GM12872 (cell line): Measurements from ENCODE around the gene WNT3.

Experiments
- TF ChIP-seq, protein P1 (sequence below): IDR thresholded peaks from 3 replicates; pipeline ENCODE4 v1.5.1; 2011; ENCODE audit warnings: low read depth, mild to moderate bottlenecking, low read length, moderate library complexity; ENCODE audit not compliant: insufficient read depth

Gene WNT3

DNA sequence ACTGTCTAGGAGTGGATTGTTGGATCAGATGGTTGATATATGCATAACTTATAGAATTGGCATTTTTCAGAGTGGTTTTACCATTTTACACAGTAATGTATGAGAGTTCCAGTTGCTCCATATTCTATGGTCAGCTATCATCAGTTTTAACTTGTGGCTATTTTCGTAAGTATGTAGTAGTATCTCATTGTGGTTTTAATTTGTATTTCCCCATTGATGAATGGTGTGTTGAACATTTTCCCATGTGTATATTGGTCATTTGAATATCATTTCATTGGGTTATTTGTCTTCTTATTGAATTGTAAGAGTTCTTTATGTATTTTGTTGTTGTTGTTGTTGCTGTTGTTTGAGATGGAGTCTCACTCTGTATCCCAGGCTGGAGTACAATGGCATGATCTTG is 39.1 kb upstream of the WNT3 start:
- TF ChIP-seq, protein P1, sequence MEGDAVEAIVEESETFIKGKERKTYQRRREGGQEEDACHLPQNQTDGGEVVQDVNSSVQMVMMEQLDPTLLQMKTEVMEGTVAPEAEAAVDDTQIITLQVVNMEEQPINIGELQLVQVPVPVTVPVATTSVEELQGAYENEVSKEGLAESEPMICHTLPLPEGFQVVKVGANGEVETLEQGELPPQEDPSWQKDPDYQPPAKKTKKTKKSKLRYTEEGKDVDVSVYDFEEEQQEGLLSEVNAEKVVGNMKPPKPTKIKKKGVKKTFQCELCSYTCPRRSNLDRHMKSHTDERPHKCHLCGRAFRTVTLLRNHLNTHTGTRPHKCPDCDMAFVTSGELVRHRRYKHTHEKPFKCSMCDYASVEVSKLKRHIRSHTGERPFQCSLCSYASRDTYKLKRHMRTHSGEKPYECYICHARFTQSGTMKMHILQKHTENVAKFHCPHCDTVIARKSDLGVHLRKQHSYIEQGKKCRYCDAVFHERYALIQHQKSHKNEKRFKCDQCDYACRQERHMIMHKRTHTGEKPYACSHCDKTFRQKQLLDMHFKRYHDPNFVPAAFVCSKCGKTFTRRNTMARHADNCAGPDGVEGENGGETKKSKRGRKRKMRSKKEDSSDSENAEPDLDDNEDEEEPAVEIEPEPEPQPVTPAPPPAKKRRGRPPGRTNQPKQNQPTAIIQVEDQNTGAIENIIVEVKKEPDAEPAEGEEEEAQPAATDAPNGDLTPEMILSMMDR: no peak

DNA sequence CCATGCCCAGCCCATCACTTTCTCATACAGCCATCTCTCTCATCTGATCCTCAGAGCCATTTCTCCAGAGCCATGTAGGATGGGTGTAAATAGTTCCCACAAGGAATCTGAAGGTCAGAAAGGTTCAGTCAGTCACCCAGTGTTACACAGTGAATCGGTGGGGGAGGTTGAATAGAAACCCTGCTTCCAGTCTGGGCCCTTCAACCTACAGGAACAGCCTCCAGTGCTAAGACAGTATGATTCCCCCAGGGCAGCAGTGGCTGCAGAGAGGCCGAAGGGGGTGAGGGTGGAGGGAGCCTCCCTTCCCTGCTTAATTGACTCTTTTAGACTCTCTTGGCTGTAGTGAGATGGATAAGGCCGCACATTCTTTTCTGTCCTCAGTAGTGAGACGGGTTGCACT is 36.5 kb upstream of the WNT3 start:
- TF ChIP-seq, protein P1: no peak

DNA sequence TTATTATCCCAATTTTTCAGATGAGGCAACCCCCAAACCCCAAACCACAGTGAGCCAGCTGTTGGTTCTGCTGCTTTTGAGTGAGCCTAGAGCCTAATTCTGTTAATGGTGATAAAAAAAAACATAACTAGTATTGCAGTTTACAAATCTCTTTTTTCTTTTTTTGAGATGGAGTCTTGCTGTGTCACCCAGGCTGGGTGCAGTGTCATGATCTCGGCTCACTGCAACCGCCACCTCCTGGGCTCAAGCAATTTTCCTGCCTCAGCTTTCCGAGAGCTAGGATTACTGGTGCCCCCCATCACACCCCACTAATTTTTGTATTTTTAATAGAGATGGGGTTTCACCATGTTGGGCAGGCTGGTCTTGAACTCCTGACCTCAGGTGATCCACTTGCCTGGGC is 36.0 kb upstream of the WNT3 start:
- TF ChIP-seq, protein P1: no peak

DNA sequence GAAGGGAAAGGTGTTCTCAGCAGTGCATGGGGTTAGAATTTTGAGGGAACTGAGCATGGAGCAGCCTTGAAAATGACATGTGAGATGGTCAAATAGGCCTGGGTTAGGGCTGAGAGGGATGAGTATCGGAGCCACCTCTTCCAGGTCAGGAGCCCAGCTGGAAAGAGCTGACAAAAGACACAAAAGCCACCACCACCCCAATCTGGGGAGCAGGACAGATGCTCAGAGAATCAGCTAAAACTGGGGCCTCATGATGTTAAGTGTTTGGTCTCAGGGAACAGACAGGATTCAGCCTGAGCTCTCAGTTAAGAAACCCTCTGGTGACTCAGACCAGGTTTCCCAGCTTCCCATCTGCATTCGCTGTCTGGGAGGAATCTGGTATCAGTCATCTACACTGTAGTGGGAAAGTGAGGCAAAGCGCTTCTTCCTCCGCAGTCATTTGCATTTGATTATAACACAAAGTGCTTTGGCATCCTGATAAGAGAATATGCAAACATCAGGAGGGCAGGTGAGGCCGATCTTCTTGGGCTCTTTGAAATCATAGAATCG is 35.5 kb upstream of the WNT3 start:
- TF ChIP-seq, protein P1: no peak

DNA sequence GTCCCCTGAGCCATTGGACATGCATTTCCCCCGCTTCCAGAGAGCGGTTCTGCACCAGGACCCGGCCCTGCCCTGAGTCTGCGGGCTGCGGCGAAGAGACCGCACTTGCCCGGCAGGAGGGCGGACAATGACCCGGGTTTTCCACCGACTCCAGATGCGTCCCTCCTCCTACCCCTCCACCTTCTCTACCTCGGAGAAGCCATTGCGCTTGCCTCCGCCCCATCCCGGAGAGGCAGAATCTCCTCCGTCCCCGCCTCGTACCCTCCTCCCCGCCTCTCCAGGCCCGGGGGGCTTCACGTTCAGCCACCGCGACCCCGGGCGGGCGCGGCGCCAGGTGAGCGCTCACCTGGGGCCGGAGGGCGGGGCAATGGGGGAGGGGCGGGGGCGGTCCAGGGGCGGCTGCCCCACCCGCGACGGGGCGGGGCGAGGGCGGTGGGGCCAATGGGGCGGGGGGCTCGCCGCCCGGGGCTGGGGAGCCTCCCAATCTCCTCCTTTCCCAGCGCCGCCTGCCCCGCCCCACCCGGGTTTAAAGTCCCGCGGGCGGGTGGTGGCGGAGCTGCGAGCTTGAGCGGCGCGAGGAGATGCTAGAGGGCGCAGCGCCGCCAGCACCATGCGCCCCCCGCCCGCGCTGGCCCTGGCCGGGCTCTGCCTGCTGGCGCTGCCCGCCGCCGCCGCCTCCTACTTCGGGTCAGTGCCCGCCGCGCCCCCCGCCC is 32.7 kb upstream of the WNT3 start, which contains the start of gene WNT9B:
Gene WNT9B, plus strand, starts transcription at position 555 of the 713 bp plus-strand sequence. Its CDS starts 56 bp downstream, at position 611.
- TF ChIP-seq, protein P1: no peak

DNA sequence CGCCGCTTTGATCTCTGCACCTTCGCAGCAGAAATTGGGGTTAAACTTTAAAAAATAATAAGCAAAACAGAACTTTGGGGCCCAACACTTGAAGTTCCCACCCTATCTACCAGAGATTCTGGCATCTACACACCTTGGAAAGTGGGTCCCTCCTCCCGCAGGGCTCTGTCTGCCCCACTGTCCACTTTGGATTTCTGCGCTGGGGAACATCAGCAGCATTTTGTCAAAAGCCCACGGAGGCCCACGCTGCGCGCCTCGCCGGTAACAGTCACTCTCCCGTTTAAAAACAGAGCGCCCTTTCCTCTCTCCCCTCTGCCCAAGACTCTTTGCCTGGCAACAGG is 32.2 kb upstream of the WNT3 start:
- TF ChIP-seq, protein P1: no peak

DNA sequence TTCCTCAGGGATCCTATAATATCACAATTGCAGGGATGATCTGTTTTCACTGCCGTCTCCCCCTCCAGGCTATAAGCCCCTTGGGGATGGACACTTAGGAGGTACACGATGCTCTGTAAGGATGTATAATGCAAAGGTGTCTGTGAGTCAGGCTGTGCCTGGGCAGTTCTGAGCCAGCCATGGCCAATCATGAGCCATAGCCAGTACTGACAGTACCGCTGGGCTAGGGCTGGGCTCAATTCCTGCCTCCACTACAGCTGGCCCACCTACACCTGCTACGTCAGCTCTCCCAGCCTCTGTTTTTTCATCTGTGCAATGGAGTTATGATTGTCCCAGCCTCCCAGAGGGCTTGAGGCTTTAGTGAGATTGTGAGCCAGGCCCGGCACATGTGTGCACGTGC is 30.0 kb upstream of the WNT3 start:
- TF ChIP-seq, protein P1: no peak
